ENCODE results near the gene CAPN1. TPM values are rescaled to one million over a fixed set of nuclear protein-coding genes. Genes with fewer than 3 reads are reported as not detected.
"Not testable (repeated sequence)": the region's sequence is repeated elsewhere in the genome, so short reads cannot be mapped to it uniquely, and the experiment has no call there.

Gene CAPN1
- polyA plus RNA-seq, 1 donor, result 99.7 TPM

- DNase-seq, result no peak
Observed at GRCh38 chr11:65218446-65218845, 36.7 kb downstream of the CAPN1 start.

GRCh38 chr11:65219930-65220213 lies 38.1 kb downstream of the CAPN1 start:
- DNase-seq, result no peak

GRCh38 chr11:65221026-65221425 lies 39.3 kb downstream of the CAPN1 start:
- DNase-seq, result no peak

DNA sequence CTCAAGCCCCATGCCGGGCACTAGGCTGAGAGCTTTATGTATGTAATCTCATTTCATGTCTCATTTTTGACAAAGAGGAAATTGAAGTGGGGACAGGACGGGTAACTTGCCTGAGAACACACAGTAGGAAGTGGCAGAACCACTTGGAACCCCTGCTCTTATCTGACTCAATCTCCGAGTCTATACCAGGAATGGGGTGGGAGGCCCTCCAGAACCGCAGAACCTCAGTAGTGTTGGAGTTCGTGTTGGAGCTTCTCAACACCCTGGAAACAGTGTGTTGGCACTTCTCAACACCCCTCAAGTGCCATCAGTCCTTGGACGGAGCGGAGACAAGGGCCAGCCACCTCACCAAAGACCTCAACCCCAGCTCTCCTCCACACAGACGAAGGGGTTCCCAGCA lies 41.3 kb downstream of the CAPN1 start:
- DNase-seq, result no peak

GRCh38 chr11:65224930-65225278 lies 43.2 kb downstream of the CAPN1 start:
- no peak for DNase-seq

DNA sequence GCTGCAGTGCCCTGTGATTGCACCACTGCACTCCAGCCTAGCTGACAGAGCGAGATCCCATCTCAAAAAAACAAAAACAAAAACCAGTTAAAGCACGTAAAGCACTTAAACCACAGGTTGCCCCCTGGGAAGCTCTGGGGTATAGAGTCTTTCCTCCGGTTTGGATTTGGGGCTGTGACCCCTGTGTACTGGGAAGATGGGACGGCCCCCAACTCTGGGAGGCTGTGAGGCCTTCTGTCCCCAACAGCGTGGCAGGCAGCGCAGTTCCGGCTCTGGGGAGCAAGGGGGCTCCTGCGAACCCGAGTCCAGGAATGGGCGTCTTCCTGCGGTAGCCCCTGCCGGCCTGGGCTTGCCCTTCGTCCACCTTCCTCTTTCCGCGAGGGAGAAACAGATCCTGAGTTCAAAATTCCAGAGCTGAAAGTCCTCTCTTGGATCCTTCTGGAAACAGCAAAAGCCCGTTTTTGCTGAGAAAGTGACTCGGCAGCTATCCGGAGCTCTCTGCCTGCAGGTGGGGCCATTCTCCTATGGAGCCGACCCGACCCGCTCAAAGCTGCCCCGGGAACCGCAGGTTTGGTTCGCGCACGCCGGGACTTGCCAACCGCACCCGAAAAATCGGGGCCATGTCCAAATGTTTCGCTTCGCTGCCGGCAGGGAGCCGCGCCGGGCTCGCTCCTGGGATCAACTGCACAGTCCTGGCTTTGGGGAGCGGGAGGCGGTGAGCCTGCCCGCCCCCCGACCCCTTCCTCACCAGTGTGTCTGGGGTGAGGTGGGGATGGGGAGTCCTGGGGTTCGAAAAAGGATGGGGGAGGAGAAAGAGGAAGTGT lies 43.8 kb downstream of the CAPN1 start:
- DNase-seq, result peak; percentile 54

DNA sequence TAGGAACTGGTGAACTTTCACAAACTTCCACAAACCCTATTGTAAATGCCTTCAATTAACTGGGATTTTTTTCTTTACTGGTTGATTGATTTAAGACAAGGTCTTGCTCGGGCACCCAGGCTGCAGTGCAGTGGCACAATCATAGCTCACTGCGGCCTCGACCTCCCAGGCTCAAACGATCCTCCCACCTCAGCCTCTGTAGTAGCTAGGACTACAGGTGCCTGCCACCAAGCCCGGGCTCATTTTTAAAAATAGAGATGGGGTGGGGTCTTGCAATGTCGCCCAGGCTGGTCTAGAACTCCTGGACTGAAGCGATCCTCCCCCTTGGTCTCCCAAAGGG lies 44.3 kb downstream of the CAPN1 start:
- DNase-seq, result no peak

DNA sequence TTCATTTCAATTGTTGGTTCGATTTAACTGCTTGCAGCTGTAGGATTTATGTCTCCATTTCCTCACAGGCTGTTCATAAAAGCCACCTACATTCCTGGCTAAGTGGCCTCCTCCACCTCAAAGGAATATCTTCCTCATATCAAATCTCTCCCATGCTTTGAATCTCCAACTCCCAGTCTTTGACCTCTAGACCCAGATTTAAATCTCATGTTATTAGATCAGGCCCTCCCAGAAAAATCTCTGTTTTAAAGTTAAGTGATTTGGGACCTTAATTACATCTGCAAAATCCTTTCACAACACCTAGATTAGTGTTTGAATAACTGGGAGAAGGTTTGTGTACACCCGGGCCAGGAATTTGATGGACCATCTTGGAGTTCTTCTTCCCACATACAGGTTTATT lies 46.2 kb downstream of the CAPN1 start:
- DNase-seq, result no peak

DNA sequence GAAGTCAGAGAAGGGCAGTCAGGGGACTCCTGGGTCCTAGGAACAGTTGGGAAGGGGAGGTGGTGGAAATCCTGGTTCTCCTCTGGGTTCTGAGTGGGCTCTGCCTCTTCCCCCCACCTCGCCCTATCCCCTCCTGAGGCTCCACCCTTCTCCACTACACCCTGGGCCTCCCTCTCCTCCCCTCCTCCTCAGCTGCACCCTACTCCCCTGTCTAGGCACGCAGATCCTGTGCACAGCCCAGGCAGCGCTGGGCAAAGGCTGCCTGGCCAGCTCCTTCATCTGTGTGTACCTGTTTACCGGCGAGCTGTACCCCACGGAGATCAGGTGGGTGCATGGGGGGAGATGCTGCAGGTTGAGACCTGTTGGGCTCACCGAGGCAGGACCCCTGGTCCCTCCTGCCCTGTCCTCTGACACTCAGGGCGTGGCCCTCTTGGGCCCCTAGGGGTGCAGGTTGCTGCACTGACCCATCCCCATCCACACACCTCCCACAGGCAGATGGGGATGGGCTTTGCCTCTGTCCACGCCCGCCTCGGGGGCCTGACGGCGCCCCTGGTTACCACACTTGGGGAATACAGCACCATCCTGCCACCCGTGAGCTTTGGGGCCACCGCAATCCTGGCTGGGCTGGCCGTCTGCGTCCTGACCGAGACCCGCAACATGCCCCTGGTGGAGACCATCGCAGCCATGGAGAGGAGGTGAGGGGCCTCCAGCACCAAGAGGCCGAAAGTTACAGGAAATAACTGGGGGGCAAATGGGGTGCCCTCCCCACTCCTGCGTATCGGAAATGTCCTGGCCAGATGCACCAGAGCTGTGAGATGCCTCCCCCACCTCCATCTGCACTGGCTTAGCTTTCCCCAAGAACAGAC lies 54.7 kb downstream of the CAPN1 start:
- no peak for DNase-seq

DNA sequence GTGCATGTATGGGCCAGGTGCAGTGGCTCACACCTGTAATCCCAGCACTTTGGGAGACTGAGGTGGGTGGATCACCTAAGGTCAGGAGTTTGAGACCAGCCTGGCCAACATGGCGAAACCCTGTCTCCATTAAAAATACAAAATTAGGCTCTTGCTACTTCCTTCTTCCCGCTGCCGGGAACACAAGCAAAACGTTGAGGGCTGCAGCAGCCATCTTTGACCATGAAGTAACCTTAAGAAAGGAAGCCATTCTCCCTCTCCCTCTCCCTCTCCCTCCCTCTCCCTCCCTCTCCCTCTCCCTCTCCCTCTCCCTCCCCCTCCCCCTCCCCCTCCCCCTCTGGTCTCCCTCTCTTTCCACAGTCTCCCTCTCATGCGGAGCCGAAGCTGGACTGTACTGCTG lies 56.6 kb downstream of the CAPN1 start:
- DNase-seq, result not testable (repeated sequence)

DNA sequence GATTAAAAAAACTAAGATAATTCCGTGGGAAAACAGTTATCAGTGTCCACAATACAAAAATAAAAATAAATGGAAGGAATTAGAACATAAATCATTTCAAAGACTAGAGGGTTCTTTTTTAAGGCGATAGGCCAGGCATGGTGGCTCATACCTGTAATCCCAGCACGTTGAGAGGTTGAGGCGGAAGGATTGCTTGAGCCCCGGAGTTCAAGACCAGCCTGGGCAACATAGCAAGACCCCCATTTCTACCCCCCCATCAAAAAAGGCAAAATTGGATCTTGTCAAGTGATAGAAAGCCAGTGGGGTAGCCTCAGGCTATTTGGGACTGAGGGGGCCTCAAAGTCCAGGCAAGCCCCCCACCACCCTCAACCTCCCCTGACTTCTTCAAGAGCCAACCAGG lies 59.4 kb downstream of the CAPN1 start:
- DNase-seq, result no peak

DNA sequence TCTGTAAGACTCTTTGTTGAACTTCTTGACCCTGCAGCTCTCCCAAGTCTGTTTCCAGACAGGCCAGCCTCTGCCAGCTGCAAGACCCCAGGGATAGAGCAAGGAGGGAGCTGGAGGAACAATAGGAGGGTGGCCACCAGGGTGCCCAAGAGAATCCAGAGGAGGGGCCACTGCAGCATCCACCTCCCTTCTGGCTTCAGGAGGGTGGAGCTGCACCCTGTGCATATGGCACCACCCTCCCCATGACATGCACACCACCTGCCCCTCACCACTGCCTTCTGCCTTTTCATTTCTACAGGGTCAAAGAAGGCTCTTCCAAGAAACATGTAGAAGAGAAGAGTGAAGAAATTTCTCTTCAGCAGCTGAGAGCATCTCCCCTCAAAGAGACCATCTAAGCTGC lies 60.0 kb downstream of the CAPN1 start:
- no peak for DNase-seq

- DNase-seq, result no peak
Observed at GRCh38 chr11:65242389-65242788, 60.7 kb downstream of the CAPN1 start.

DNA sequence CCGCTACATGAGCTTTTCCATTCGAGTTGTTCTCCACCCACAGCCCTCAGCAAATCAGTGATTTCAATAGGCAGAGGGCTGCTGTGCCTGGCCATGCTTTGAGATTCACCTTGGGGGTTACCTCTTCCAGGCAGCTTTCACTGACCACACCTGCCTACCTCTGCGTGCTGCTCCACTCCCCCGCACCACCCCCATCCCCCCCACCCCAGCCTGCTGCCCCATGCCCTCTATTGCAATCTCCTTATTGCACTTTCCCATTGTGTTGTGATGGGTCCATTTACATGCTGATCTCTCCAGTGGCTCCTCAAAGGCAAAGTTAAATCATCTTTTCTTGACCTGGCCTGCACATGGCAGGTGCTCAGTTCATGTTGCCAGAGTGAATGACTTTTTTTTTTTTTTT lies 62.1 kb downstream of the CAPN1 start:
- no peak for DNase-seq

- DNase-seq, result not testable (repeated sequence)
Observed at GRCh38 chr11:65245046-65245445, 63.3 kb downstream of the CAPN1 start.

DNA sequence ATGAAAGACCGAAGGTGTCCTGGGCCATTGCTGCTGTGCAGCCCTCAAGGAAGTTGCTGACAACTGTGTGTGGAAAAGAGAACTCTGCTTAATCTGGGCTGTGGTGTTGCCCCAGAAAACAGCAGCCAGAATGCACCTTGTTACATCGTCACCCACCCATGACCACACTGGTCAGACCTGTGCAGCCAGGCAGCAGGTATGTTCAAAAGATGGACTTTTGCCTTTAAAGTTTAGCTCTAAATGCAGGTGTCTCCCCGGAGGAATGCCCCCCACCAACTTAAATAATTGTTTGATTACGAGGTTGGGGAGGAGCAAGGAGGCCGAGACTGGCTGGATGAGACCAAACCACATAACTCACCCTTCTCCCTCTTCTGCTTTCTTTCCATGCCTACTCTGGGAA lies 64.8 kb downstream of the CAPN1 start:
- DNase-seq, result no peak

GRCh38 chr11:65248184-65248710 lies 66.5 kb downstream of the CAPN1 start:
- not testable (repeated sequence) for DNase-seq

DNA sequence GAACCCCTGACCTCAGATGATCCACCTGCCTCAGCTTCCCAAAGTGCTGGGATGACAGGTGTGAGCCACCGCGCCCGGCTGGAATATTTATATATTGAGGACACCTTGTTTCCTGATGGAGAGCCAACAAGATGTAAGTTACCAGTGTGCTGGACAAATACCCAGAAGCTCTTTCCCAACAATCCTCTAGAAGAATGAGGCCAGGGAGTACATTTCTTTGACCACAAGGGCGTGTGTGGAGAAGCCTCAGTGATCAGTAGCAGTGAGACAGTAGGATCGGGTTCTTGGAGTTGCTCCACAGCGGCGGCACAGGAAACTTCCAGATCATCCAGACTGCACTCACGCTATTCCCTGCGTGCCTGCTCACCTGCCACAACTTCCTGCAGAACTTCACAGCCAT lies 69.7 kb downstream of the CAPN1 start:
- no peak for DNase-seq

GRCh38 chr11:65254724-65255123 lies 73.0 kb downstream of the CAPN1 start:
- DNase-seq, result no peak

- no peak for DNase-seq
Observed at GRCh38 chr11:65258988-65259387, 77.3 kb downstream of the CAPN1 start.

- no peak for DNase-seq
Observed at GRCh38 chr11:65260302-65260701, 78.6 kb downstream of the CAPN1 start.

GRCh38 chr11:65260756-65261590 lies 79.2 kb downstream of the CAPN1 start:
- no peak for DNase-seq

Measured in hindlimb muscle (tissue), 1 donor.